ENCODE results near the gene SYNDIG1L.
"Not testable (repeated sequence)": the region's sequence is repeated elsewhere in the genome, so short reads cannot be mapped to it uniquely, and the experiment has no call there.

SYNDIG1L gene

DNA sequence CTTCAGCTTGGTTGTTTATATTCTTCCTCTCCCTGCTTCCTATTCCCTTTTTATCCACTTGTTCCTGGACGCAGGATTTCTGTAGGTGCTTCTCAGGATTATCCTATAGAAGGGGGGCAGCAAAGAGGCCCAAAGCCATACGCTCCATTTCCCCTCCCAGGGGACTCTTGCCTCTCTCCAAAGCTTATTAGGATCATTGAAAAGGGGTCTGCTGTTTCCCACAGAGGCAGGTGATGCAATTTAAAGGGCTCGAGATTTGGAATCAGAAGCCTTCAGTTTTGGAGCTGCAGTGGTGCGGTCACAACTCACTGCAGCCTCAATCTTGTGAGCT, 31.5 kb upstream of the SYNDIG1L start:
- Histone ChIP-seq H3K4me1 (no peaks in the 10 kb centered on the region), H3K4me3 (ENCODE audit: low read depth, low read length) (no peak overlapping the region), H3K27me3 (0 out of 2 replicates have a peak, but pooled peaks cover under 1% of the 10 kb centered on the region), H3K9me3 (no peaks in the 10 kb centered on the region), H3K36me3 (no peaks in the 10 kb centered on the region)
- no peak for DNase-seq
- TF ChIP-seq, protein P1, sequence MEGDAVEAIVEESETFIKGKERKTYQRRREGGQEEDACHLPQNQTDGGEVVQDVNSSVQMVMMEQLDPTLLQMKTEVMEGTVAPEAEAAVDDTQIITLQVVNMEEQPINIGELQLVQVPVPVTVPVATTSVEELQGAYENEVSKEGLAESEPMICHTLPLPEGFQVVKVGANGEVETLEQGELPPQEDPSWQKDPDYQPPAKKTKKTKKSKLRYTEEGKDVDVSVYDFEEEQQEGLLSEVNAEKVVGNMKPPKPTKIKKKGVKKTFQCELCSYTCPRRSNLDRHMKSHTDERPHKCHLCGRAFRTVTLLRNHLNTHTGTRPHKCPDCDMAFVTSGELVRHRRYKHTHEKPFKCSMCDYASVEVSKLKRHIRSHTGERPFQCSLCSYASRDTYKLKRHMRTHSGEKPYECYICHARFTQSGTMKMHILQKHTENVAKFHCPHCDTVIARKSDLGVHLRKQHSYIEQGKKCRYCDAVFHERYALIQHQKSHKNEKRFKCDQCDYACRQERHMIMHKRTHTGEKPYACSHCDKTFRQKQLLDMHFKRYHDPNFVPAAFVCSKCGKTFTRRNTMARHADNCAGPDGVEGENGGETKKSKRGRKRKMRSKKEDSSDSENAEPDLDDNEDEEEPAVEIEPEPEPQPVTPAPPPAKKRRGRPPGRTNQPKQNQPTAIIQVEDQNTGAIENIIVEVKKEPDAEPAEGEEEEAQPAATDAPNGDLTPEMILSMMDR (IDR thresholded peaks at IDR 0.05; ENCODE audit: low read depth, low read length): no peak

DNA sequence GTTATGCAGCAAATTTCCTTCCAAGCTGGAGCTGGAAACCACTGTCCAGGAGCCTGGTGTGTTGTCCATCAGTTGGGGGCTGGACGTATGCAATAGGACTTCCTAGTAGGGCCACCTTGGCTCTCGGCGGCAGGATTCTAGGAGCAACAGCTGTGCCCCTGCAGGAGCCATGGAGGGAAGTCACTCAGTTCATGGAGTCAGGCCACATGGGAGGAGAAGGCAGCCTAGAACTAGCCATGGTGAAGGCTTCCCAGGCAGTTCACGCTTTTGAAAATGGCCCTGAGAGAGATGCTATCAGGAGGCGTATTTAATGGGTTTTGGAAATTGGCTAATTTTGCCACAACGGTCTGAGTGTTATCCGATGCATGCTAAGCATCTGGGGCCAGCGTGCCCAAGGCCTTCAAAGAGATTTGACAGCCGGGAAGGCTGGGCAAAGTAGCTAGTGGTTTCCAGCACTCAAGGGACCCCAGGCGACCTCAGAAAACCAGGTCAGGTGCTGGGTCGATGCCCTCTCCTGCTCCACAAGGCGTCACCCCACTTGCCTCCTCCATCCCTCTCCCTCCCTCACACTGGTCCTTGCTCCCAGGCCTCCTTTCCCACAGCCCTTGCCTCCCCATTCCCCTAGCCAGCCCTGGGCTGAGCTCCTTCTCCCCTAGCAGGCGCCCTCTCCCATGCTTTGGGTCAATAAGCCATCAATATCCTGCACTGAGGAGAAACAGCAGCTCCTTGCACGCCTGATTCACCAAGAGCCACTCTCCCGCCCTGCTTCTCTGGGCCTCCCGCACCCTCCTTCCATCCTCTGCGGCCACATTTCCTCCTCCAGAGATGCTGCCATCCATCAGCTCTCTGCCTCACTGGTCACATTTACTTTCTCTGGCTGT, 30.9 kb upstream of the SYNDIG1L start:
- Histone ChIP-seq H3K27me3 (peaks cover 5% of the 10 kb centered on the region; the same call in 1 of the 2 replicates), H3K4me1 (no peaks in the 10 kb centered on the region), H3K36me3 (no peaks in the 10 kb centered on the region), H3K4me3 (ENCODE audit: low read depth, low read length) (no peak overlapping the region), H3K9me3 (no peaks in the 10 kb centered on the region)
- TF ChIP-seq, protein P1 (IDR thresholded peaks at IDR 0.05; ENCODE audit: low read depth, low read length): no peak
- DNase-seq: no peak

DNA sequence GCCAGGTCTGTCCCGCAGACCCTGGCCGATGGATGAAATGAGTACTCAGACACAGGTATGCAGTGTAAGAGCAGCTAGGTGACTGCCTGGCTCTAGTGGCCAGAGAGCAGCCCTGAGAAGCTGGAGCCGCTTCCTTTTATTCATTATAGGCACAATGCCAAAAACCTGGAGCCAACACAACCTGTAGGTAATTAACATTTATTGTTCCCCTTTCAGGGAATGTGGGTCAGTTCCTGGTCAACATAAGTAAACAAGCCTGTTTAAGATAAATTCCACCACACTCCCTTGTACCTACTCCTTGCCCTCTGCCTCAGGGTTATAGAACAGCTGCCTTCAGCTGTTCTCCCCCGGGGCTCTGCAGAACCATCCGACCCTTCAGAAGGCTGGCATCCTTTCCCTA, 28.4 kb upstream of the SYNDIG1L start:
- not testable (repeated sequence) for DNase-seq; H3K27me3 ChIP-seq; H3K36me3 ChIP-seq; H3K4me1 ChIP-seq; H3K9me3 ChIP-seq; H3K4me3 ChIP-seq (ENCODE audit: low read depth, low read length)

DNA sequence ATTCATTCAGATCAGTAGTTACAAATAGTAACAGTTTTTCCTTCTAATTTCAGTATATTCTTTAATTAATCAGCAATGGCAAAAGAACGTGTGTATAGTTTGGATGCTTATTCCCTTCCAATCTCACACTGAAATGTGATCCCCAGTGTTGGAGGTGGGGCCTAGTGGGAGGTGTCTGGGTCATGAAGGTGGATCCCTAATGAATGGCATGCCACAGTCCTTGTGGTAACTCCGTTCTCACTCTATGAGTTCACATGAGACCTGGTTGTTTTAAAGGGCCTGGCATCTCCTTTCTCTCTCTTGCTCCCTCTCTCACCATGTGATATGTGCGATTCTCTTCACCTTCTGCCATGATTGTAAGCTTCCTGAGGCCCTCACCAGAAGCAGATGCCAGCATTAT, 18.9 kb upstream of the SYNDIG1L start:
- no peak for DNase-seq
- H3K36me3 ChIP-seq: no peaks in the 10 kb centered on the region
- H3K4me3 ChIP-seq (ENCODE audit: low read depth, low read length): no peak overlapping the region
- TF ChIP-seq, protein P1 (IDR thresholded peaks at IDR 0.05; ENCODE audit: low read depth, low read length): no peak
- peaks cover 20% of the 10 kb centered on the region for H3K27me3 ChIP-seq
- H3K4me1 ChIP-seq: no peaks in the 10 kb centered on the region
- H3K9me3 ChIP-seq: no peaks in the 10 kb centered on the region

DNA sequence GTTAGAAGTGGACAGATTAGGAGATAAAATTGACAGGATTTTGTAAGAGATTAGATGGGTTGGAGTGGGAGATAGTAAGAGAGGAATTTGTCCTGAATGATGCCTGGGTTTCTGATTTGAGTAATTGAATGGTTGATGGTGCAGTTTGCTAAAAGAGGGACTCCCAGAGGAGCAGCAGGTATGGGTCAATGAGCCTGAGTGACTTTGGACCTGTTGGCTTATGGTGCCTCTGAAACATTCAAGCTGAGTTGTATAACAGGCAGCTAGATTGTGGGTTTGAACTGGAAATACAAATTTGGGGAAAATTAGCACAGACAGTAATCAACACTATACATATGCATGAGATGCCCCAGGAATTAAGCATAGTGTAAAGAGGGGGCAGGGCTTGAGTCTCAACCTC, 16.7 kb upstream of the SYNDIG1L start:
- no peak overlapping the region for H3K4me3 ChIP-seq (ENCODE audit: low read depth, low read length)
- no peaks in the 10 kb centered on the region for H3K36me3 ChIP-seq
- H3K9me3 ChIP-seq: no peaks in the 10 kb centered on the region
- H3K27me3 ChIP-seq: peaks cover 31% of the 10 kb centered on the region
- DNase-seq: no peak
- TF ChIP-seq, protein P1 (IDR thresholded peaks at IDR 0.05; ENCODE audit: low read depth, low read length): no peak
- no peaks in the 10 kb centered on the region for H3K4me1 ChIP-seq

DNA sequence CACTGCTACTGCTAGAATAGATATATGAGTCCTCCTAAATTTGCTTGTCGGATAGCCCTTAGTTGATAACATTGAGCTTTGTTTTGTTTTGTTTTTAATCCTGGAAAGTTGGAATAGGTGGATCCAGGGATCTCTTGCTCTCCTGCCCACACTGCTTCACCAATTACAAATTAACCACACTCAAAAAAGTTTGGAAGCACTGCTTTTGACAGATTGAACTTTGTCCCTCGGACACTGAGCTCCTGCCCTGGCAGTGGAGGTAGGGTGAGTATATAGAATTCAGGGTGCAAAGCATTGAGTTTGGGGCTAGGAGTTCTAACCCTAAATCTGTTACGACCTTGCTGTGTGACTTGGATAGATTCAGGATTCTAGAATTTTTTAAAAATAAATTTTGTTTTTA, 15.1 kb upstream of the SYNDIG1L start:
- Histone ChIP-seq H3K4me1 (no peaks in the 10 kb centered on the region), H3K9me3 (no peaks in the 10 kb centered on the region), H3K36me3 (no peaks in the 10 kb centered on the region), H3K4me3 (ENCODE audit: low read depth, low read length) (no peak overlapping the region), H3K27me3 (peaks cover 36% of the 10 kb centered on the region)
- TF ChIP-seq, protein P1 (IDR thresholded peaks at IDR 0.05; ENCODE audit: low read depth, low read length): no peak
- DNase-seq: no peak

Data from BE2C (cell line).